Measurements from ENCODE around the gene SUB1.

Gene SUB1

GRCh38 chr5:32646061-32646969 lies 61.0 kb downstream of the SUB1 start:
- no peak for DNase-seq

- DNase-seq = no peak
Observed at GRCh38 chr5:32651088-32651487, 65.7 kb downstream of the SUB1 start.

GRCh38 chr5:32651638-32652037 lies 66.3 kb downstream of the SUB1 start:
- no peak for DNase-seq

Measured in activated CD4-positive, alpha-beta T cell treated with anti-CD3 and anti-CD28 coated beads for 48 hours (primary cell).